OCI-LY7 (cell line): ENCODE results near the gene TP53TG3C. TPM values are rescaled to one million over a fixed set of nuclear protein-coding genes. Genes with fewer than 3 reads are reported as not detected.
"Not testable (repeated sequence)": the region's sequence is repeated elsewhere in the genome, so short reads cannot be mapped to it uniquely, and the experiment has no call there.

ENCODE experiments used
- Bru-seq: library from RNA; stranded (reverse); fragments of 400-500 nt; gene quantifications from one replicate; lab custom pipeline; 2021; lab: Mats Ljungman, UMichigan
- BruChase-seq, 2 experiments: library from RNA; stranded (reverse); fragments of 400-500 nt; gene quantifications; one replicate each; lab custom pipeline; 2021; lab: Mats Ljungman, UMichigan
- BruUV-seq: library from RNA; stranded (reverse); fragments of 400-500 nt; replicated peaks from 2 replicates; lab custom pipeline; 2021; lab: Mats Ljungman, UMichigan
- CTCF ChIA-PET: fragments of 300-600 bp; sonication (Branson Sonifier 250); formaldehyde crosslinking; loops from one replicate; lab custom pipeline; 2022; ENCODE audit warnings: antibody characterized with exemption; ENCODE audit not compliant: unreplicated experiment; lab: Charles Lee
- POLR2A ChIA-PET: fragments of 300-600 bp; sonication (Branson Sonifier 250); formaldehyde crosslinking; loops from one replicate; lab custom pipeline; 2022; ENCODE audit warnings: antibody characterized with exemption; lab: Charles Lee
- DNase-seq: peaks from one replicate; pipeline ENCODE4 v3.0.0-alpha.2; 2015; ENCODE audit warnings: low spot score
- H2AFZ ChIP-seq: fragments of 200-600 bp; sonication (generic), shearing (Covaris generic); 2 replicates; pipeline ENCODE4 v1.6.1; 2014; ENCODE audit warnings: mild to moderate bottlenecking, antibody characterized with exemption, low read length, moderate library complexity
- H3K27ac ChIP-seq: fragments of 200-600 bp; sonication (generic); 2 replicates; pipeline ENCODE4 v1.5.1; 2014; ENCODE audit warnings: mixed run types, low read depth, mild to moderate bottlenecking, moderate library complexity, low read length, inconsistent platforms; ENCODE audit not compliant: poor library complexity, severe bottlenecking
- H3K36me3 ChIP-seq: fragments of 200-600 bp; sonication (generic); 2 replicates; pipeline ENCODE4 v1.6.1; 2014; ENCODE audit warnings: mild to moderate bottlenecking, antibody characterized with exemption, low read length, moderate library complexity, mixed read lengths; ENCODE audit not compliant: insufficient read depth
- H3K4me1 ChIP-seq: fragments of 200-600 bp; sonication (generic); 2 replicates; pipeline ENCODE4 v1.5.1; 2014; ENCODE audit warnings: mild to moderate bottlenecking, low read length; ENCODE audit not compliant: insufficient read depth, poor library complexity, severe bottlenecking
- H3K4me2 ChIP-seq: fragments of 200-600 bp; sonication (generic); 2 replicates; pipeline ENCODE4 v1.6.1; 2014; ENCODE audit warnings: mild to moderate bottlenecking, low read length
- H3K4me3 ChIP-seq: fragments of 200-600 bp; sonication (generic); 2 replicates; pipeline ENCODE4 v1.5.1; 2014; ENCODE audit warnings: mild to moderate bottlenecking, low read depth, low read length; ENCODE audit not compliant: poor library complexity, severe bottlenecking
- H3K79me2 ChIP-seq: fragments of 200-600 bp; sonication (generic); 2 replicates; pipeline ENCODE4 v1.6.1; 2016; ENCODE audit warnings: low read depth, mild to moderate bottlenecking, low read length, moderate library complexity, mixed read lengths; ENCODE audit not compliant: insufficient read depth
- H3K9me2 ChIP-seq: fragments of 200-600 bp; sonication (generic); 2 replicates; pipeline ENCODE4 v1.6.1; 2016; ENCODE audit warnings: mild to moderate bottlenecking, low read length, mixed read lengths; ENCODE audit not compliant: insufficient read depth
- H3K9me3 ChIP-seq: fragments of 200-600 bp; sonication (generic); 2 replicates; pipeline ENCODE4 v1.6.1; 2014; ENCODE audit warnings: mild to moderate bottlenecking, mixed run types, low read length, mixed read lengths
- H4K20me1 ChIP-seq: fragments of 200-600 bp; sonication (generic); 2 replicates; pipeline ENCODE4 v1.6.1; 2014; ENCODE audit warnings: mild to moderate bottlenecking, antibody characterized with exemption, low read length, moderate library complexity, mixed read lengths; ENCODE audit not compliant: insufficient read depth
- intact Hi-C: fragments of 100-400 bp; cut with micrococcal nuclease; formaldehyde crosslinking; loops from one replicate; pipeline ENCODE4 v1.10.0; 2022; ENCODE audit not compliant: unreplicated experiment
- long read RNA-seq: library from polyadenylated mRNA; stranded (forward); transcript quantifications from one replicate; pipeline ENCODE4 v2.0.0, GENCODE V29; 2022
- small RNA-seq: library from RNA; depleted of rRNA; stranded (forward); fragments of <200 nt; gene quantifications from one replicate; pipeline ENCODE3, GENCODE V24; 2014
- total RNA-seq, 2 experiments: library from RNA; depleted of rRNA in 1 of 2; stranded (reverse); fragments of >200 nt in 1 of 2; shearing (Covaris generic) in 1 of 2; gene quantifications; 2 replicates each; pipeline ENCODE4 v1.2.3, GENCODE V29; 2014 to 2022

TP53TG3C gene
- not detected in 2 replicates for total RNA-seq (2014; rRNA removed; shearing (Covaris generic))
- not detected in 2 replicates for total RNA-seq (2022)
- Bru-seq, nascent RNA, result not detected
- BruChase-seq, experiment 1, labeled RNA remaining after a 6-hour chase, result not detected
- not detected for BruChase-seq, experiment 2, labeled RNA remaining after a 2-hour chase
- long read RNA-seq, result 0 reads

GRCh38 chr16:33193926-33194325 is at the start of gene TP53TG3C:
Gene TP53TG3C (plus strand): TSS chr16:33194226. CDS start chr16:33194294, 68 bp downstream.
- POLR2A ChIA-PET, H3K9me3 ChIP-seq, H3K9me2 ChIP-seq, intact Hi-C loops, H3K79me2 ChIP-seq, H2AFZ ChIP-seq, CTCF ChIA-PET, H3K4me1 ChIP-seq, H3K36me3 ChIP-seq, H3K4me3 ChIP-seq, DNase-seq, H3K27ac ChIP-seq, H4K20me1 ChIP-seq, BruUV-seq, H3K4me2 ChIP-seq: not testable (repeated sequence)

Small RNA genes within 50 kb of the gene (small RNA-seq; reads per million reads assigned to genes)
- not detected for gene AC138869.1

Other genes starting within 250 kb of the TP53TG3C start
- gene TP53TG3E, start 110.1 kb downstream of the TP53TG3C start, total RNA-seq (2014; rRNA removed; shearing (Covaris generic)), result not detected in 2 replicates
- gene TP53TG3E, start 110.1 kb downstream of the TP53TG3C start, total RNA-seq (2022), result not detected in 2 replicates
- not detected in 2 replicates for gene TP53TG3B, start 166.6 kb downstream of the TP53TG3C start, total RNA-seq (2014; rRNA removed; shearing (Covaris generic))
- not detected in 2 replicates for gene TP53TG3B, start 166.6 kb downstream of the TP53TG3C start, total RNA-seq (2022)